Endothelial cell of hepatic sinusoid (primary cell): ENCODE data around the gene RPL32.

Experiments used
- in situ Hi-C: cut with HindIII; loops from 2 replicates; pipeline ENCODE4 v1.10.0; 2017; ENCODE audit warnings: low sequenced_read_pairs

Gene RPL32

DNA sequence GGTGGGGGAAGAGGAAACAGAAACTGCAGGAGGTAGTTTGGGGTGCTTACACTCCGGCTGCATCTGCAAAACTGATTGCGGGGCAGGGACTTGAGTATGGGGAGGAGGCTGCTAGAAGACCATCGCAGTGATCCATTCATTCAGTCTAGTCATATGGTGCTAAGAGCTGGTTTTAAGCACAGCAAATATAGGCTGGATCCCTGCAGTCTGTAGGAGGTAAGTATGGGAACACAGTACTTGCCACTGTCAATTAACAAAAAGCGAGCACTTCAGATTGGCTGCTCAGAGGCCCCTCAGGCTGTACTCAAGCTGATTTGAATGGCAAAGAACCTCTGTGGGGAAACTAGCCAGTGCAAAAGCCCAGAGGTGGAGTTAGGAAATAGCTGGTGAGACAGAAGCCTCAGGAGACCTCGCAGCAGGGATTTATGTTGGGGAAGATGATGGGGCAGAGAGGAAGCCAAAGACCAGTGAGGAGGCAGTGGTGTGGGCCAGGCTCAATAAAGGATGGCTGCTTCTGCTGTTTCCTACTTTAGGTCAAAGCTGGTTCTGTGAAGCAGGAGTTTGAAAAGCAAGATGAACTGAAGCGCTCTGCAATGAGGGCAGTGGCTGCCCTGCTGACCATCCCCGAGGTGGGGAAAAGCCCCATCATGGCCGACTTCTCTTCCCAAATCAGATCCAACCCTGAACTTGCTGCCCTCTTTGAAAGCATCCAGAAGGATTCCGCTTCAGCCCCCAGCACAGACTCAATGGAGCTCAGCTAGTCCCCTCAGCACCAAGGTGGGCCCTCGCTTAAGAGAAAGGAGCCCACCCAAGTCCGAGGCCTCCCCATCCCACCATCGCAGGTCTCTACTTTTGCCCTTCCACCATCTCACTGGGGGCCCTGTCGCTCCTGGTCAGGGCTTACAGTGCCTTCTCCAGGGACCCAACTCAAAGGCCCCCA, 7.9 kb downstream of the RPL32 start:
- in situ Hi-C loops, result no loop called here

GRCh38 chr3:12832350-12833221, 8.8 kb downstream of the RPL32 start:
- in situ Hi-C loops, result no loop called here

- in situ Hi-C loops, result no loop called here
Observed at GRCh38 chr3:12831301-12831866, 10.0 kb downstream of the RPL32 start.

- in situ Hi-C loops, result no loop called here
Observed at GRCh38 chr3:12830785-12831156, 10.6 kb downstream of the RPL32 start.

- in situ Hi-C loops, result loop anchor here (5.0 kb wide), 1 partner anchor 37 kb away; no protein-coding TSS in a partner anchor
Observed at GRCh38 chr3:12829886-12830784, 11.2 kb downstream of the RPL32 start.

- in situ Hi-C loops, result loop anchor here (5.0 kb wide), 1 partner anchor 38 kb away; no protein-coding TSS in a partner anchor
Observed at GRCh38 chr3:12829404-12829803, 12.0 kb downstream of the RPL32 start.

DNA sequence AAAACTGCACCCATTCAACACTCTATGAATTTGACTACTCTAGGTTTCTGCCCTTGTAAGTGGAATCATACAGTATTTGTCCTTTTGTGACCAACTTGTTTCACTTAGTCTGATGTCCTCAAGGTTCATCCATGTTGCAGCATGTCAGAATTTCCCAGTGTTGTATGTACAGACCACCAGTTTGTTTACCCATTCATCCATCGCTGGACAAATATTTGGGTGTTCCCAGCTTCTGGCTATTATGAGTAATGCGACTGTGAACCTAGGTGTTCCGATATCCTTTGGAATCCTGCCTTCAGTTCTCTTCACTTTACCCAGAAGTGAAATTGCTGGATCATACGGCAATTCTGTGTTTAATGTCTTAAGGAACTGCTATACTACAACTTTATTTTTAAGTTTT, 12.6 kb downstream of the RPL32 start:
- in situ Hi-C loops, result loop anchor here (5.0 kb wide), 1 partner anchor 39 kb away; no protein-coding TSS in a partner anchor

DNA sequence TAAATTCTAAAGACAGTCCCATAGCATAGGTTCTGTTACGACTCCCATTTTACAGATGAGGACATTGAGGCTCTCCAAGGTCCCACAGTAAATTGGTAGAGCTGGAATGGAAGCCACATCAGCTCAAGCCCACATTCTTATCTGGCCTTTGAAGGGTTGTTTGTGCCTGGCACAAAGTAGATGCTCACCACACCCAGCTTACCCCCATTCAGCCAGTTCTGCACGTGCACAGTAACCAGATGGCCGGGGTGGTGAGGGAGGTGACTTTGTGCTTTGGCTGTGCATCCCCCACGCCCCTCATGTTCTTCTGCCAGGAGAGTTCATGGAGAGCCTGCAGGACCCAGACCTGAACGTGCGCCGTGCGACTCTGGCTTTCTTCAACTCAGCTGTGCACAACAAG, 16.2 kb downstream of the RPL32 start:
- in situ Hi-C loops, result loop anchor here (5.0 kb wide), 1 partner anchor 42 kb away; no protein-coding TSS in a partner anchor

GRCh38 chr3:12824299-12824698, 17.1 kb downstream of the RPL32 start:
- in situ Hi-C loops, result no loop called here

DNA sequence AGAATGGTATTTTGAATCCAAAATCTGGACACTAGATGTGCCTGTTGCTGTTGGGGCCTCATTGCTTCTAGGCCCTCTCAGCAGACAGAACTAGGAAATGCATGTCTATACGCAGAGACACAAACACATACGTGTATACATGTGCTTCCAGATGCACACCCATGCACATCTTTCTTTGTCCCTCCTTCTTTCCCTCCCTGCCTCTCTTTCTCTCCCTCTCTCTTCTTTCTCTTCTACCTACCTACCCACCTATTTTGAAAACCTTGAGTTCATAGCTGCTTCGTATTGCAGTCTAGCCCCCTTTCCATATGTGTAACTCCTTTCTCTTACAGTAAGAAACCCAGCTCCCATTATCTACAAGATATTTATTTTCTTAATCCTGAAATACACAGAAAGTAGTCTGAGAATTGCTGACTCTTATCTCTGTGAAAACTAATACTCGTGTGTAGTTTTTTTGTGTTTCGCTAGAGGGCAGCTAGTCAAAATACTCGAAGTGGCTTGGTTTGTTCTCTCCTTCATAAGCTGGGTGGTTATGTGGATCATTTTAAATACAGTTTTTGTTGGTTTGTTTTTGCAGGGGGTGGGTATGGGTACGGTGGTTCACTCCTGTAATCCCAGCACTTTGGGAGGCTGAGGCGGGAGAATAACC, 18.5 kb downstream of the RPL32 start:
- in situ Hi-C loops, result no loop called here

DNA sequence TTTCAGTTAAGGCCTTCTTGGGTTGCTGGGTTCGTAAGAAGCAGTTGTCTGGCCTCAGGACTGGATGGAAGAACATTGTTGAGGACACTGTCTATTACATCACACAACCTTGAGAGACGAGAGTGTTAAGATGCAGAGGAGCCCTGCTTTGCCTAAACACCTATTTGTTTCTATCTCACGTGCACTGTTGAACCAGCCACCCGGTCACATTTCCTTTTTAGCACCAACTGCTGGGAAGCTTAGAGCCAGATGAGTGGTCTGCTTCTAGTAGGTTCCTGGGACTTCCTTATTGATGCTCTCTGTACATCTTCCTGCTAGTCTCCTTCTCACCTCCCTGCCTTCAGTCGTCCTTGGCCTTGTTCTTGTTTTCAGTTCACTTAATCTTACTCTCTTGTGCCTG, 22.6 kb downstream of the RPL32 start:
- in situ Hi-C loops, result loop anchor here (5.0 kb wide), 1 partner anchor 76 kb away; no protein-coding TSS in a partner anchor

DNA sequence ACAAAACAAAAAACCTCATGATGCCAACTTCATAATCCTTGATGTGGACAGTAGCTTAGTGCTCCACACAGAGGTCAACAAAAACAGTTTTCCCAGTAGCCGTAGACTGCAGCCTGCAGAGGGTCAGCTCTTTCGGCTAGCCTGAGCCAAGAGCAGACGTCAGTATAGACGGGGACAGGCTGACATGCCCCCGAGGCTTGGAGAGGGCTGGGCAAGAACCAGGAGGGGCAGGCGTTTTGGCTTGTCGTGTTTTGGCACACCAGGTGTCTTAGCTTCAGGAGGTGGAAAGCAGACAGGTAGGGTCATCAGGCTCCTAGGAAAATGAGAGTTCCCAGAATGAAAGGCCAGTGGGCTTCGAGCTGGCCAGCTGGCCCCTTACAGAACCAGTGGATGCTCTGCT, 23.1 kb downstream of the RPL32 start:
- in situ Hi-C loops, result loop anchor here (5.0 kb wide), 1 partner anchor 76 kb away; no protein-coding TSS in a partner anchor

DNA sequence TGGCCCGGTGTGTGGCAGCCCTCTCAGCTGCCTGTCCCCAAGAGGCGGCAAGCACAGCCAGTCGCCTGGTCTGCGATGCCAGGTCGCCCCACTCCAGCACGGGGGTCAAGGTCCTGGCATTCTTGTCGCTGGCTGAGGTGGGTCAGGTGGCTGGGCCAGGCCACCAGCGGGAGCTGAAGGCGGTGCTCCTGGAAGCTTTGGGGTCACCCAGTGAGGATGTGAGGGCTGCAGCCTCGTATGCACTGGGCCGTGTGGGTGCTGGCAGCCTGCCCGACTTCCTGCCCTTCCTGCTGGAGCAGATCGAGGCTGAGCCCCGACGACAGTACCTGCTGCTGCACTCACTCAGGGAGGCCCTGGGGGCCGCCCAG, 24.0 kb downstream of the RPL32 start:
- in situ Hi-C loops, result loop anchor here (5.0 kb wide), 1 partner anchor 75 kb away; no protein-coding TSS in a partner anchor

DNA sequence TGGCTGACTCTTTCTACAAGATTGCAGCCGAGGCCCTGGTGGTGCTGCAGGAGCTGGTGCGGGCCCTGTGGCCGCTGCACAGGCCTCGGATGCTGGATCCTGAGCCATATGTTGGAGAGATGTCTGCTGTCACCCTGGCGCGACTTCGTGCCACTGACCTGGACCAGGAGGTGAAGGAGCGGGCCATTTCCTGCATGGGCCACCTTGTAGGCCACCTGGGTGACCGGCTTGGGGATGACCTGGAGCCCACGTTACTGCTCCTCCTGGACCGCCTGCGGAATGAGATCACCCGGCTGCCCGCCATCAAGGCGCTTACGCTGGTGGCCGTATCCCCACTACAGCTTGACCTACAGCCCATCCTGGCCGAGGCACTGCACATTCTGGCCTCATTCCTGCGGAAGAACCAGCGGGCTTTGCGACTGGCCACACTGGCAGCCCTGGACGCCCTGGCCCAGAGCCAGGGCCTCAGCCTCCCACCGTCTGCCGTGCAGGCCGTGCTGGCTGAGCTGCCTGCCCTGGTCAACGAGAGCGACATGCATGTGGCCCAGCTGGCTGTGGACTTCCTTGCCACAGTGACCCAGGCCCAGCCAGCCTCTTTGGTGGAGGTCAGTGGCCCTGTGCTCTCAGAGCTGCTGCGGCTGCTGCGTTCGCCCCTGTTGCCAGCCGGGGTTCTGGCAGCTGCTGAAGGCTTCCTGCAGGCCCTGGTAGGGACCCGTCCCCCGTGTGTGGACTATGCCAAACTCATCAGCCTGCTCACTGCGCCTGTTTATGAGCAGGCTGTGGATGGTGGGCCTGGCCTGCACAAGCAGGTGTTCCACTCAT, 24.6 kb downstream of the RPL32 start:
- in situ Hi-C loops, result loop anchor here (5.0 kb wide), 1 partner anchor 74 kb away; no protein-coding TSS in a partner anchor

DNA sequence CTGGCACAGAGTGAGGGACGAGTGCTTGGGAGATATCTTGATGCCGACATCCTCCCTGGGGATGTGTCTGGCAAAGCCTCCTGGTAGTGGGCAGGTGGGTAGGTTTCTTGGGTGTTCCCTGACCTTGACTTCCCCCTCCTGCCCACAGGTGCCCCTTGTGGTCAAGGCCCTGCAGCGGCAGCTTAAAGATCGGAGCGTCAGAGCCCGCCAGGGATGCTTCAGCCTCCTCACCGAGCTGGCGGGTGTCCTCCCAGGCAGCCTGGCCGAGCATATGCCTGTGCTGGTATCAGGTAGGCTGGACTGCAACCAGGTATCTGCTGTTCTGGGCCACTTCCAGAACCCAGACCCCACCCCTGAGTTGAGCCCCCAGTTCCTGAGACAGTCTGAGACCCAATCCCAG, 25.6 kb downstream of the RPL32 start:
- in situ Hi-C loops, result loop anchor here (5.0 kb wide), 1 partner anchor 73 kb away; no protein-coding TSS in a partner anchor

- in situ Hi-C loops, result loop anchor here (5.0 kb wide), 1 partner anchor 73 kb away; no protein-coding TSS in a partner anchor
Observed at GRCh38 chr3:12815078-12815477, 26.3 kb downstream of the RPL32 start.

DNA sequence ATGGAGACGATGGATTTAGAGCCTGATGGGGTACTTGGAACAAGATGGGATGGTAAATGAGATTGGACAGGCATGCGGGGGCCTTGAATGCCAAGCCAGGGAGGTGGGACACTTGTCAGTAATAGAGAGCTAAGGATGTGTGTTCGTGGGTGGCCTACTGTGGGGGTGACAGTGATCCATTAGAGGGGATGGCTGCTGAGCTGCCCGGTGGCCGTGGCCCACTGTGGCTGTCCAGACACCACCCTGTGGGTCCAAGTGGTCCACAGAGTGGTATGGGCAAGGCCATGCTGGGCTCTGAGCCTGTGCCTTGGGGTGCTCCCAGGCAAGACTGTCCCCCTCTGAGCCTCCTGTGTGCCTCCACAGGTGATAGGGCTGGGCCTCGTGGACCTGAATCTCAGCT, 27.4 kb downstream of the RPL32 start:
- in situ Hi-C loops, result no loop called here

- in situ Hi-C loops, result no loop called here
Observed at GRCh38 chr3:12812812-12813211, 28.6 kb downstream of the RPL32 start.
